Testis (tissue), 2 donors: Measurements from ENCODE around the gene COX10.

Experiments used
- CTCF ChIP-seq, 3 experiments: fragments of 450-650 bp in 2 of 3; fragments of 200-600 bp in 1 of 3; sonication (generic) in 1 of 3; IDR thresholded peaks; one replicate each; pipeline ENCODE4 v1.5.1; 2016 to 2019; ENCODE audit warnings: antibody characterized with exemption in 3 of 3, mild to moderate bottlenecking in 2 of 3, moderate library complexity in 1 of 3
- POLR2A ChIP-seq: fragments of 450-650 bp; IDR thresholded peaks from one replicate; pipeline ENCODE4 v1.6.1; 2017; ENCODE audit warnings: antibody characterized with exemption, mild to moderate bottlenecking, moderate library complexity

GRCh38 chr17:14091367-14091766, 22.1 kb downstream of the COX10 start:
- TF ChIP-seq POLR2A, result no peak
- TF ChIP-seq CTCF (IDR thresholded peaks at IDR 0.05), result no peak
